Neural crest cell (in vitro differentiated cells): Measurements from ENCODE around the gene TLK1. TPM values are rescaled to one million over a fixed set of nuclear protein-coding genes. Genes with fewer than 3 reads are reported as not detected.
A peak's percentile ranks its signal among the peaks of the same experiment; 100 is the strongest.

Experiments
- DNase-seq: peaks from one replicate; pipeline ENCODE4 v3.0.0; 2021; ENCODE audit warnings: low read depth, mixed read lengths, low spot score
- H3K27ac Mint-ChIP-seq: one replicate; pipeline ENCODE4 v1.8.0; 2021; ENCODE audit warnings: mild to moderate bottlenecking, mixed read lengths; ENCODE audit not compliant: unreplicated experiment
- H3K27me3 Mint-ChIP-seq: 2 replicates; pipeline ENCODE4 v1.8.0; 2021; ENCODE audit warnings: low read depth, mild to moderate bottlenecking, mixed read lengths
- H3K36me3 Mint-ChIP-seq: 2 replicates; pipeline ENCODE4 v1.8.0; 2021; ENCODE audit warnings: low read depth, mild to moderate bottlenecking, mixed read lengths
- H3K4me1 Mint-ChIP-seq: 2 replicates; pipeline ENCODE4 v1.8.0; 2021; ENCODE audit warnings: mixed read lengths
- H3K4me3 Mint-ChIP-seq: one replicate; pipeline ENCODE4 v1.8.0; 2021; ENCODE audit warnings: mild to moderate bottlenecking, mixed read lengths
- H3K9me3 Mint-ChIP-seq: 2 replicates; pipeline ENCODE4 v1.8.0; 2021; ENCODE audit warnings: mixed read lengths
- long read RNA-seq: library from polyadenylated mRNA; unstranded; transcript quantifications from one replicate; pipeline ENCODE4 v2.0.0, GENCODE V29; 2020
- total RNA-seq: library from RNA; stranded (reverse); gene quantifications from 2 replicates; pipeline ENCODE4 v1.2.1, GENCODE V29; 2021
- TF ChIP-seq, protein P1 (sequence below): fragments of 200-600 bp; sonication (generic); conservative IDR thresholded peaks from 2 replicates; pipeline ENCODE4 v1.5.0; 2021; ENCODE audit warnings: antibody characterized with exemption, mild to moderate bottlenecking

Gene TLK1
- 65.5 and 70.6 TPM in 2 replicates for total RNA-seq
- long read RNA-seq, full-length matches to known transcripts = 1 of 7 reads
- long read RNA-seq, partial matches to known transcripts = 1 of 7 reads
- long read RNA-seq, other reads (novel, unspliced or antisense) = 5 of 7 reads

DNA sequence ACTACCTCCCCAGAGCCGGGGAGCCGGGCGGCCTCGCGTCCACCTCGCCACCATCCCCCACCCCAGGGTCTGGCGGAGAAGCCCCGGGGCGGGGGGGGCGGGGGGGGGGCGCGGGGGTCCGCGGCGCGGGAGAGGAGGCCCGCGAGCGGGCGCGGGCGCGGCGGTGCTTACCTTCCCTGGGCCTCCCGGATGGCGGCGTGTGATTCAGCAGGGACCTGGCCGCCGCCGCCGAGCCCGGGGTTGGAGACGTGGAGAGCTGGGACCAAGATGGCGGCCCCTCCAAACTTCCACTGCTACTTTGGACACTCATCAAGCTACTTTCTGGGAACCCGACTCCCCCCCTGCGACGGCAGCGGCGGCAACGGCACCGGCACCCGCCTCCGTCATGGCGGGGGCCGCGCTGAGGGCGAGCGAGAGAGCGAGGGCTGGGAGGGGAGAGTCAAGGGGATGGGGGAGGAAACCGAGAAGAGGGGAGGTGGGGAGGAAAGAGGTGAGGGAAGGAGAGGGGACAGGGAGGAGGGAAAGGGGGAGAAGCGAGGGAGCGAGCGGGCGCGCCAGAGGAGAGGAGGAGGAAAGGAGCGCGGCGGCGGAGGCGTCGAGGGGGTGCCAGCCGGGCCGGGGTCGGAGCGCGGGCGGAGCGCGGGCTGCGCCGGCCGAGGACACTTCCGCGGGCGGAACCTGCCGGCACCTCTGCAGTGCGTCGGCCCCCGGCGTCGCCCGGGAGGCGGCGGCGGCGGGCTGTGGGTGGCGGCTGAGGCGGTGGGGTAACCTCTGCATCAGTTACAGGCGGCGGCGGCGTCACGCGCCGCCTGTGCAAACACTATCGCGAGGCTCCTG lies at the start of gene TLK1:
Gene TLK1, minus strand, starts transcription at position 775 of the 837 bp plus-strand sequence. Its CDS starts 465 bp downstream, at position 310.
- H3K4me1 Mint-ChIP-seq = peaks cover 43% of the 10 kb centered on the region
- DNase-seq = peak; percentile 60
- no peaks in the 10 kb centered on the region for H3K9me3 Mint-ChIP-seq
- H3K27me3 Mint-ChIP-seq = no peaks in the 10 kb centered on the region
- H3K4me3 Mint-ChIP-seq = peak within 1 kb of the TSS; percentile 99
- peak within 1 kb of the TSS; percentile 97 for H3K27ac Mint-ChIP-seq
- H3K36me3 Mint-ChIP-seq = no peaks in the 10 kb centered on the region
- TF ChIP-seq, protein P1, sequence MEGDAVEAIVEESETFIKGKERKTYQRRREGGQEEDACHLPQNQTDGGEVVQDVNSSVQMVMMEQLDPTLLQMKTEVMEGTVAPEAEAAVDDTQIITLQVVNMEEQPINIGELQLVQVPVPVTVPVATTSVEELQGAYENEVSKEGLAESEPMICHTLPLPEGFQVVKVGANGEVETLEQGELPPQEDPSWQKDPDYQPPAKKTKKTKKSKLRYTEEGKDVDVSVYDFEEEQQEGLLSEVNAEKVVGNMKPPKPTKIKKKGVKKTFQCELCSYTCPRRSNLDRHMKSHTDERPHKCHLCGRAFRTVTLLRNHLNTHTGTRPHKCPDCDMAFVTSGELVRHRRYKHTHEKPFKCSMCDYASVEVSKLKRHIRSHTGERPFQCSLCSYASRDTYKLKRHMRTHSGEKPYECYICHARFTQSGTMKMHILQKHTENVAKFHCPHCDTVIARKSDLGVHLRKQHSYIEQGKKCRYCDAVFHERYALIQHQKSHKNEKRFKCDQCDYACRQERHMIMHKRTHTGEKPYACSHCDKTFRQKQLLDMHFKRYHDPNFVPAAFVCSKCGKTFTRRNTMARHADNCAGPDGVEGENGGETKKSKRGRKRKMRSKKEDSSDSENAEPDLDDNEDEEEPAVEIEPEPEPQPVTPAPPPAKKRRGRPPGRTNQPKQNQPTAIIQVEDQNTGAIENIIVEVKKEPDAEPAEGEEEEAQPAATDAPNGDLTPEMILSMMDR = no peak

DNA sequence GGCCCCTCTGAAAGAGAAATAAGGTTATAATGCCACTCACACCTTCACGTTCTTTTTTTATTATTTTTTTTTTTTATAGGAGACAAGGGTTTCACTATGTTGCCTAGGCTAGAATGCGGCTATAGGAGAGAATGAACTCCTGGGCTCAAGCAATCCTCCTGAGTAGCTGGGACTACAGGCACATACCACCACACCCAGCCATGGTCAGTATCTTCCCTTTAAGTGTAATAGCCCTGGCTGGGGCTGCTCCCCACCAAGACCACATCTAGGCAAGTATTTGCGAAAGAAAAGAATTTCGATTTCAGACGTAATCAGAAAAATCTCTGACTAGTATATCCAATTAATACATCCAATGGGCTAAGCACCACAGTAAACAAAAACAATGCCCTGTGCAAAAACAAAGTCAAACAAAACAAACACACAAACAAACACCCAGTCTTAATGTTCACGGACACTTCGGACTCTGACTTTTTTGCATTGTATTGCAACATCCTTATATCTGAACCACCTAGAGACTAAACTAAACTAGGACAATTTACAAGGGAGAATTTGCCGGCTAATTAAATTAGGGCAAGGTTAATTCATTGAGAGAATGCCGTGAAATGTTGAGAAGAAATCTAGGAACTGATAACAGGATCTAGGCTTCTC lies 49.6 kb upstream of the TLK1 start:
- H3K36me3 Mint-ChIP-seq = no peaks in the 10 kb centered on the region
- H3K9me3 Mint-ChIP-seq = peaks cover 3% of the 10 kb centered on the region
- peaks cover 8% of the 10 kb centered on the region for H3K4me1 Mint-ChIP-seq
- H3K27me3 Mint-ChIP-seq = no peaks in the 10 kb centered on the region
- TF ChIP-seq, protein P1 = no peak
- H3K27ac Mint-ChIP-seq = no peak overlapping the region
- no peak overlapping the region for H3K4me3 Mint-ChIP-seq
- DNase-seq = no peak

DNA sequence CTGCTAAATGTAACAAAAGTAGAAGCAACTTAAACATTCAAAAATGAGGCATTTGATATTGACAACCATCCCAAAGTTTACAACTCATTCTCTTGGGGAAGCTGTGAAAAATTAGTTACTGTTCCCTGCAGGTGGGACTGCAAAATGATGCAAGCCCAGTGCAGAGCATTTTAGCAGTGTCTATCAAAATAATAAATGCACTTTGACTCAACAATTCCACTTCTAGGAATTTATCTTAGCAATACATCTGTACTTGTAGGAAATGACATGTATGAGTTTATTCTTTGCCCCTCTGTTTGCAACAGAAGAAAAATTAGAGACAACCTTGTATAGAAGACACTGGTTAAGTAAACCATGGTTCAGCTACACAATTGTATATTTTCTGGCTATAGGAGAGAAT lies 48.0 kb upstream of the TLK1 start:
- no peak for DNase-seq
- no peak overlapping the region for H3K4me3 Mint-ChIP-seq
- no peaks in the 10 kb centered on the region for H3K4me1 Mint-ChIP-seq
- TF ChIP-seq, protein P1 = no peak
- peaks cover 3% of the 10 kb centered on the region for H3K9me3 Mint-ChIP-seq
- H3K27ac Mint-ChIP-seq = no peak overlapping the region
- no peaks in the 10 kb centered on the region for H3K27me3 Mint-ChIP-seq
- H3K36me3 Mint-ChIP-seq = no peaks in the 10 kb centered on the region

DNA sequence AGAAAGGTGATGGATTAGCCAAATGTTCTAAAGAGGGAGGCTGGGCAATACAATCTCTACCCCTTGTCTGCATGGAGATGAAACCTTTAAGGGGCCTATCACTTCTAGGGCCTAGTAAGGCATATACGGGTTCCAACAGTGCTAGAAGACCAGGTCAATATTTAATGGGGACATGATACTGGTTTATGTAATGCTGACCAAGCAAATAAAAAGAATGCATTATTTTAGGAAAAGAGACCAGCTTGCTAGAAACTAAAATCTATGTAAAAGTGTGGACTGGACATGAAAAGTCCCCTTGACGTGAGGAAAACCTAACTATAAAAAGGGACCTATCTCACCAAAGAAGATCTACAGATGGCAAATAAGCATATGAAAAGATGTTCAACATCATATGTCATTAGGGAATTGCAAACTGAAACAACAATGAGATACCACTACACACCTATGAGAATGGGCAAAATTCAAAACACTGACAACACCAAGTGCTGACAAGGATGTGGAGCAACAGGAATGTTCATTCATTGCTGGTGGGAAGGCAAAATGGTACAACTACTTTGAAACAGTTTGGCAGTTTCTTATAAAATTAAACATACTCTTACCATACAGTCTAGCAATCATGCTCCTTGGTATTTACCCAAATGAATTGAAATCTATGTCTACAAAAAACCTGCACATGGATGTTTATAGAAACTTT lies 45.9 kb upstream of the TLK1 start:
- Mint-ChIP-seq H3K27ac (no peak overlapping the region), H3K9me3 (peaks cover 3% of the 10 kb centered on the region), H3K4me1 (no peaks in the 10 kb centered on the region), H3K27me3 (no peaks in the 10 kb centered on the region), H3K4me3 (no peak overlapping the region), H3K36me3 (no peaks in the 10 kb centered on the region)
- TF ChIP-seq, protein P1 = no peak
- no peak for DNase-seq

DNA sequence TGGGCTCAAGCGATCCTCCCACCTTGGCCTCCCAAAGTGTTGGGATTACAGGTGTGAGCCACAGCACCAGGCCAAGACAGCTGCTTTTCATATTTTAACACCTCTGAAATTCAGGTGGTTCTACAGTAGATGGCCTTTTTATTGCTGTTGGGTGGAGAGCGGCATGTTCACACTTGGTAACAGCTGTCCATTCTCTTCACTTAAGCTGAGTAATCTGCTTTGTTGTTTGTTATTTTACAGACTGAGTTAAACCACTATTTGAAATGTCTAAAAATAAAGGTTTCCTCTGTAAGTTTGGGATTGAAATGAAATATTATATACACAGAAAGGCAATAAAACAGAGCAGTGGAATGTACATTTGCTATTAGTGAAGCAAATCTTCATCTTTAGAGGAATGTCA lies 44.9 kb upstream of the TLK1 start:
- Mint-ChIP-seq H3K27ac (no peak overlapping the region), H3K4me1 (no peaks in the 10 kb centered on the region), H3K27me3 (no peaks in the 10 kb centered on the region), H3K9me3 (peaks cover 3% of the 10 kb centered on the region), H3K4me3 (no peak overlapping the region), H3K36me3 (no peaks in the 10 kb centered on the region)
- DNase-seq = no peak
- TF ChIP-seq, protein P1 = no peak
